ENCODE measurements around the gene B3GNT8. TPM values are rescaled to one million over a fixed set of nuclear protein-coding genes. Genes with fewer than 3 reads are reported as not detected.

B3GNT8 gene
- total RNA-seq, 3 donors from 2014 or later, result 28.8 to 69.4 (median 34.3) TPM

GRCh38 chr19:41433171-41433570 is 6.0 kb upstream of the B3GNT8 start:
- no peaks in the 10 kb centered on the region for H3K9me3 ChIP-seq
- intact Hi-C loops (cut with DNase I, micrococcal nuclease), result no loop called here
- no peaks in the 10 kb centered on the region for H3K36me3 ChIP-seq (ENCODE audit: low read depth)
- TF ChIP-seq CTCF (IDR thresholded peaks at IDR 0.05), result no peak
- peak in 2 of 3 donors; percentile 15 to 50 for DNase-seq
- no peak for ATAC-seq
- peaks cover 2% of the 10 kb centered on the region for H3K4me1 ChIP-seq (ENCODE audit: low read depth)
- no peak overlapping the region for H3K4me3 ChIP-seq

GRCh38 chr19:41431426-41432386 is 4.5 kb upstream of the B3GNT8 start:
- Histone ChIP-seq H3K9me3 (no peaks in the 10 kb centered on the region), H3K4me1 (ENCODE audit: low read depth) (peaks cover 5% of the 10 kb centered on the region), H3K4me3 (no peak overlapping the region), H3K36me3 (ENCODE audit: low read depth) (no peaks in the 10 kb centered on the region)
- intact Hi-C loops (cut with DNase I, micrococcal nuclease), result no loop called here
- peak in 1 of 3 donors; percentile 21 for DNase-seq
- no peak for ATAC-seq
- TF ChIP-seq CTCF (IDR thresholded peaks at IDR 0.05), result no peak

GRCh38 chr19:41430922-41431321 is 3.7 kb upstream of the B3GNT8 start:
- Histone ChIP-seq H3K4me1 (ENCODE audit: low read depth) (peaks cover 5% of the 10 kb centered on the region), H3K36me3 (ENCODE audit: low read depth) (no peaks in the 10 kb centered on the region), H3K9me3 (no peaks in the 10 kb centered on the region), H3K4me3 (no peak overlapping the region)
- no peak for TF ChIP-seq CTCF (IDR thresholded peaks at IDR 0.05)
- ATAC-seq (no peak), DNase-seq (peak in 1 of 3 donors; percentile 22)
- intact Hi-C loops (cut with DNase I, micrococcal nuclease), result no loop called here

- H3K4me1 ChIP-seq (ENCODE audit: low read depth), result peaks cover 12% of the 10 kb centered on the region
- no peak overlapping the region for H3K4me3 ChIP-seq
- H3K36me3 ChIP-seq (ENCODE audit: low read depth), result no peaks in the 10 kb centered on the region
- intact Hi-C loops (cut with DNase I, micrococcal nuclease), result no loop called here
- no peak for TF ChIP-seq CTCF (IDR thresholded peaks at IDR 0.05)
- no peaks in the 10 kb centered on the region for H3K9me3 ChIP-seq
- DNase-seq (no peak), ATAC-seq (no peak)
These were observed 1.3 kb upstream of the B3GNT8 start for GRCh38 chr19:41428481-41428859.

- Histone ChIP-seq H3K36me3 (ENCODE audit: low read depth) (no peaks in the 10 kb centered on the region), H3K4me3 (peak overlapping the region; percentile 34), H3K9me3 (no peaks in the 10 kb centered on the region), H3K4me1 (ENCODE audit: low read depth) (peaks cover 12% of the 10 kb centered on the region)
- ATAC-seq (peak; percentile 41), DNase-seq (peak; percentile 55 to 73 (median 68))
- intact Hi-C loops (cut with DNase I, micrococcal nuclease), result no loop called here
- no peak for TF ChIP-seq CTCF (IDR thresholded peaks at IDR 0.05)
These were observed 690 bp upstream of the B3GNT8 start for GRCh38 chr19:41427647-41428480.
